Sciatic nerve (tissue), 2 donors: ENCODE data around the gene OBSL1. TPM values are rescaled to one million over a fixed set of nuclear protein-coding genes. Genes with fewer than 3 reads are reported as not detected.
A peak's percentile ranks its signal among the peaks of the same experiment; 100 is the strongest.

Source experiments
- ATAC-seq: fragments of 200-7000 bp; cut with Tn5 transposase; one replicate; pipeline ENCODE4 v1.9.1; 2020; ENCODE audit warnings: mild to moderate bottlenecking, moderate library complexity
- DNase-seq: peaks from one replicate; pipeline ENCODE4 v3.0.0-alpha.2; 2020; ENCODE audit warnings: low spot score
- intact Hi-C: fragments of 100-400 bp; cut with DNase I; formaldehyde crosslinking; loops from one replicate; pipeline ENCODE4 v1.14.2; 2022
- total RNA-seq: library from RNA; stranded (reverse); fragmentation: NEBNext Ultra II Directional; extraction: Animal tissue kit (Norgen Biotek cat#: 25700); gene quantifications from one replicate; pipeline ENCODE4 v1.2.1, GENCODE V29; 2021
- donor health status: DM: no; HTN: no; CAD: no.
- donor health status: DM: no; HTN: no; CAD: no.

The OBSL1 gene
- total RNA-seq = 85.2 TPM

DNA sequence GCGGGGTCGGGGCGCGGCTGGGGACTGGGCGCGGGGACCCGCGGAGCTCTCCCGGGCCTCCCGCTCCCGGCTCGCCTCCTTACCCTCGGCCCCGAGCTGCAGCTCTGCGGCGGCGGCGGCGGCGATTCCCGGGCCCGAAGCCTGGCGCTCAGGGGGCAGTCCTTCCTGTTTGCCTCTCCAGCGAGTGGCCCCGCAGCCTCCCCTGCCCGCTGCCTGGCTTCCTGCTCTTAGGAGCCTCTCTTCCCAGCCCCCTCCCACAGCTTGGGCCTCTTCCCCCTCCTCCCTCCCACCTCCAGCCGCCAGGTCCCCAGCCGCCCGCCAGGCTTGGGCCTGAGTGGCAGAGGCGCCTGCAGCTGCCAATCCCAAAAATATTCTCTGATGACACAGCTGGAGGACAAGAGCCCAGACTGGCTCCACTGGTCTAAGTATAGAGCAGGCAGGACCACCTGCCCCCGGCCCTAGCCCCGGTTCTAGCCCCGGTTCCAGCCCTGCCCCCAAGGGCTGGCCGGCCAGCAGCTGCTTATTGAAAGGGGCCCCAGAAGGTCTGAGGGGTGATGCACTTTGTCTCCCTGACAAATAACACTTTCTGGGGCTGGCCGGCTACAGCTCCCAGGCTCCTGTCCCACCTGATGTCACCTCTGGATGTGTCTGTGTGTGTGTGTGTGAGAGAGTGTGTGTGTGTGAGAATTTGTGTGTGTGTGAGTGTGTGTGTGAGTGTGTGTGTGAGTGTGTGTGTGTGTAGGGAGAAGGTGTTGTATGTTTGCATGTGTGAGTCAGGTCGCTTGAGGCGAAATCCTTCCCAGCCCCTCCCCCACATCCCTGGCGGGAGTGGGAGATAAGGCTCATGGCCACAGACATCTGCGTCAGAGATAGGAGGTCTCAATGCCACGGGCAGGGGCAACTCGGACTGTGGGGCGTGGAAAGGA is at the start of gene OBSL1:
Gene OBSL1, minus strand, starts transcription at position 229 of the 926 bp plus-strand sequence. CDS start 307 bp downstream, outside the sequence.
- DNase-seq (no peak), ATAC-seq (peak; percentile 73)
- intact Hi-C loops = no loop called here

DNA sequence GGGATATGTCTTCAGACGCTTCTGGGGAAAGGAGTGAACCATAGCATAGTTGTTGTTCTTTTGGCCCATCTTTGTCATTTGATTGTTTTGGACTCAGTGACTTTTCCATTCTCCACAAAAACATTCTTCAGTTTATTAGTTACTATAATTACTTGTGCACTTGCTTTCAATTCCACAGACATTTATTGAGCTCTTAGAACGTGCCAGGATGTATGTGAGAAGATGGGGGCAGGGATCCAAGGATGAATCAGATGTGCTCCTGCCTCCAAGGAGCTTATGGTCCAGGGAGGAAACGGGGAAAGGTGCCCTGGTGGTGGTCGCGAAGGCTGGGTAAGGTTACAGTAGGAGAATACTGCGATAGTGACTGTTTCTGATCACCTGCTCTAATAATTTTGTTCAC is 49.2 kb upstream of the OBSL1 start:
- intact Hi-C loops = no loop called here
- ATAC-seq (no peak), DNase-seq (no peak)

DNA sequence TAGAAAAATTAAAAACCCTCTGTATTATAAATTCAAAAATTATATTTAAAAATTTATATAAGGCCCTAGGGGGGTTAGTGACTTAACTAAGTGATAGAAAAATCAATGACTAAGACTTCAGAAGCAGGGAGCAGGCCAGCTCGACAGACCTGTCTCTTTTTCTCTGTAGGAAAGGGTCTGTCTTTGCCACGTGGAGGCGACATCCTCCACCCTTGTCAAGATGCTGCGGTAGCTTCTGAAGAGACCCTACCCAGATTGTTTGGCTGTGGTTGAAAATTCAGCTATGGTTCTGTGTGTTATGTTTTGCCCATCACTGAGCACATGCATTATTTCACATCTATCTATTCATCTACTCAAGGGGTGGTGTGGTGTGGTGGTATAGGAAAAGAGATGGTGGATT is 47.9 kb upstream of the OBSL1 start:
- no peak for ATAC-seq
- intact Hi-C loops = no loop called here
- DNase-seq = no peak

DNA sequence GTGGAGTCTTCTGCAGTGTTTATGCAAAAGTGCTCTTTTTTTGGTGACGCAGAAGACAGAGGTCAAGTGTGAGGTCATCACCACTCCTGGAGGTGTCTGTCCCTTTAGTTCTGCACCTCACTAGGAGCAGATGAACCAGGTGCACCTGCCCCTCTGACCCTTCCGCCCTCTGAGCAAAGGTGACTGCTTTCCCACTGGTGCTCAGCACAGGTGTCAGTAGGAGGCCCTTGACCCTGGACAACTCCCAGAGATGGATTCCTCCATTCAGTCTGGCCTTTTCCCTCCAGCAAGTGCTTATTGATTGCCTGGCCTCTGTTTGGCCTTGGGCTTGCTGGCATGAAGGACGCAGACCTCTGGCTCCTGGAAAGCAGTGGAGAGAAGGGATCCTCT is 47.4 kb upstream of the OBSL1 start:
- ATAC-seq (no peak), DNase-seq (no peak)
- intact Hi-C loops = no loop called here

GRCh38 chr2:219616550-219616949 is 45.2 kb upstream of the OBSL1 start:
- ATAC-seq = peak; percentile 14
- intact Hi-C loops = no loop called here
- no peak for DNase-seq

DNA sequence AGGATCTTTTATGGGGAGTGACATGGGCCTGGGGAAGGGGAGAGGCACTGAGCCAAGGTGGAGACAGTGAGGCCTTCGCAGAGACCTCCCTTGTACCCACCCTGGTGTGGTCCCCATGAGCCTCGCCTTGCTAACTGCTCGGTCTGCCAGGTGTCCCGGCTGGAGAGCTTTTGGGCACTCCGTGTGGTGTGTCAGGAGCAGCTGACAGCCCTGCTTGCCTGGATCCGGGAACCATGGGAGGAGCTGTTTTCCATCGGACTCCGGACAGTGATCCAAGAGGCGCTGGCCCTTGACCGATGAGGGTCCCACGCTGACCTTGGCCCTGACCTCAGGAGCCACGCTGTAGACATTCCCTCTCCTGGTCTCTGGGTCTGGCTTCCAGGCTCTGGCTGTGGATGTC is 44.6 kb upstream of the OBSL1 start:
- no peak for ATAC-seq
- DNase-seq = no peak
- intact Hi-C loops = no loop called here

DNA sequence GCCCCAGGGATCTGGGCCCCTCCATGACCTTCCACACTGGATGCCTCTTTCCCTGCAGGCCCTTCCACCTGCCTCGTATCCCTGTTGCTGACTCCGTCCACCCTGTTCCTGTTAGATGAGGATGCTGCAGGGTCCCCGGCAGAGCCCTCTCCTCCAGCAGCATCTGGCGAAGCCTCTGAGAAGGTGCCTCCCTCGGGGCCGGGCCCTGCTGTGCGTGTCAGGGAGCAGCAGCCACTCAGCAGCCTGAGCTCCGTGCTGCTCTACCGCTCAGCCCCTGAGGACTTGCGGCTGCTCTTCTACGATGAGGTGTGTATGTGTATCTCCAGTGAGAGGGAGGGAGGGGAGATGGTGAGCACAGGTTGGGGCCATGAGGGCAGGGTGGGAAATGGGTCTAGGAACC is 43.7 kb upstream of the OBSL1 start:
- intact Hi-C loops = no loop called here
- no peak for ATAC-seq
- DNase-seq = no peak

GRCh38 chr2:219614076-219614860 is 42.9 kb upstream of the OBSL1 start:
- ATAC-seq (no peak), DNase-seq (no peak)
- intact Hi-C loops = no loop called here

DNA sequence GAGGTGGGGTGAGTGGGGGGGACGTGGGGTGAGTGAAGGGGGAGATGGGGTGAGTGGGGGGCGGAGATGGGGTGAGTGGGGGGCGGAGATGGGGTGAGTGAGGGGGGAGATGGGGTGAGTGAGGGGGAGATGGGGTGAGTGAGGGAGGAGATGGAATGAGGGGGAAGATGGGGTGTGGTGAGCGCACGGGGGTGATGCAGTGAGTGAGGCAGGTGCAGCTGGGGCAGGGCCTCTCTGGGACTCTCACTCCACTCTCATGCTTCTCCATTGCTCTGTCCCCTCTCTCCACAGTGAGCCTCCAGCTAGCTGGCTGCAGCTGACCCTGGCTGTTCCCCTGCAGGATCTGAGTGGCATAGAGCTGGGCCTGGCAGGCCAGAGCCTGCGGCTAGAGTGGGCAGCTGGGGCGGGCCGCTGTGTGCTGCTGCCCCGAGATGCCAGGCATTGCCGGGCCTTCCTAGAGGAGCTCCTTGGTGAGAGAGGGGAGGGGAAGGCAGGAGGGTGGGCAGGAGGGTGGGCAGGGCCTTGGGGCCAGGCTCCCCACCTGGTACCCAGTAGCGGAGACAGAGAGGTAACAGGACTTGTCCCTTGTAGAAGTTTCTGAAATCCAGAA is 42.2 kb upstream of the OBSL1 start:
- intact Hi-C loops = no loop called here
- ATAC-seq (no peak), DNase-seq (no peak)

DNA sequence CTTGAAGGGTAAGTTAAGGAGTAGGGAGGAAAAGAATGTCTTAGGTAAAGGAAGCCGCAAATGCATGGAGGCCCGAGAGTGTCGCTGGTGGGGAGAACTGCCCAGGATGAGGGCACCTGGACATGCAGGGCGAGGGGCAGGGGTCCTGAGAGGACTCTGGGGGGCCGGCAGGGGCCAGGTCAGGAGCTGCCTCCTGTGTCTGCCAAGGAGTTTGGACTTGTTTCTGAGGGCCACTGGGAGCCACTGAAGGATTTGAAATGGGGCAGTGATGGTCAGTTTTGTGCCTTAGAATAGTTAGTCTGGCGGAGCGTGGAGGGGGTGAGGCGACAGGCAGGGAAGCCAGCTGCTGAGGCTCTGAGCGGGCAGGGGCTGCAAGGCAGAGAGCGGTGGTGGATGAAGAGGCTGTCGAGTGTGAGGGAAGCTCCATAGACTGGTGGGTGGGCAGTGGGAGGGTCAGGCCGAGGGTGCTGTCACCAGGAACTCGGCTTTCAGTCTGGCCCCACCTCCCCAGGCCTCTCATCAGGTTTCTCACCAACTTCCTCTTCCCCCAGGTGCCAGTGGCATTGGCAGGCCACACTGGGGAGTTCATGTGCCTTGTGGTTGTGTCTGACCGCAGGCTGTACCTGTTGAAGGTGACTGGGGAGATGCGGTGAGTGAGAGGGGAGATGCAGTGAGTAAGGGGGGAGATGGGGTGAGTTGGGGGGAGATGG is 41.4 kb upstream of the OBSL1 start:
- intact Hi-C loops = no loop called here
- DNase-seq (no peak), ATAC-seq (no peak)

DNA sequence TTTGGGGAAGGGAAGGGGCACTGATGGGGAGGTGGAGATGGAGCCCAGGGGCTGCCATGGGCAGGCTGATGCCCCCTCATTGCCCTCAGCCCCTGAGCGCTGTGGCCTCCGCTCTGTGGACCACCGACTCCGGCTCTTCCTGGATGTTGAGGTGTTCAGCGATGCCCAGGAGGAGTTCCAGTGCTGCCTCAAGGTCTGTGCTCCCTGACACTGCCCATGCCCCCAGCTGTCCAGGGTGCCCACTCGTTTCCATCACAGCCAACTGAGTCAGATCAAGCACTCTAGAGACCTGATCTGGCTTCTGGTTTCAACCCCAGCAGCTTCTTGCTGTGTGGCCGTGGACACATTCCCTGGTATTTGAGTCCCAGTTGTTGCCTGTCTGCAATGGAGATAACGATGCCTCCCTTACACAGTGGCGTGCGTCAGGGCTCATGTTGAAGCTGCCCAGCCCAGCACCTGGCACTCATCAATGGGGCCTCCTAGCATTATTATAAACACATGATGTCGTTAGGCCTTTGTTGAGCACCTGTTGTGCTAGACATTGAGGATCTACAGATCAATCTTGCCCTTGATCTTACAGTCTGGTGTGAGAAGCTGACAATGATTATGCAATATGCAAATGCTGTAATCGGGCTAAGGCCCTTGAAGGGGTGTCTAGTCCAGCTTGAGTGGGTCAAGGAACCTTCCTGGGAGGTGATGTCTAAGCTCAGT is 40.7 kb upstream of the OBSL1 start:
- intact Hi-C loops = no loop called here
- no peak for DNase-seq
- ATAC-seq = no peak

GRCh38 chr2:219611306-219611705 is 40.0 kb upstream of the OBSL1 start:
- intact Hi-C loops = no loop called here
- DNase-seq (no peak), ATAC-seq (no peak)

- intact Hi-C loops = no loop called here
- DNase-seq (no peak), ATAC-seq (no peak)
These were observed 37.9 kb upstream of the OBSL1 start for GRCh38 chr2:219609149-219609750.

GRCh38 chr2:219608399-219608964 is 37.1 kb upstream of the OBSL1 start:
- DNase-seq (no peak), ATAC-seq (no peak)
- intact Hi-C loops = no loop called here

DNA sequence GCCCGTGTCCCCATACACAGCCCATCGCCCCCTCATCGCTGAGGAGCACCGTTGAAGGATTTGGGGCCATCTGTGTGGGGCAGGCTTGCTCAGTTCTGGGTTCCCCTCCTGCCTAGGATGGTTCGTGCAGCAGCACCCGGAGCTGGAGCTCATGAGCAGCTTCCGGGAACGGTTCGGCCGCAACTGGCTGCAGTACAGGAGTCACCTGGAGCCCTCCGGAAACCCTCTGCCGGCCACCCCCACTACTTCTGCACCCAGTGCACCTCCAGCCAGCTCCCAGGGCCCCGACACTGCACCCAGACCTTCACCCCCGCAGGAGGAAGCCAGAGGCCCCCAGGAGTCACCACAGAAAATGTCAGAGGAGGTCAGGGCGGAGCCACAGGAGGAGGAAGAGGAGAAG is 36.6 kb upstream of the OBSL1 start:
- DNase-seq (no peak), ATAC-seq (no peak)
- intact Hi-C loops = no loop called here

- DNase-seq (no peak), ATAC-seq (peak; percentile 3)
- intact Hi-C loops = no loop called here
These were observed 34.2 kb upstream of the OBSL1 start for GRCh38 chr2:219605607-219605954.

- ATAC-seq (no peak), DNase-seq (no peak)
- intact Hi-C loops = no loop called here
These were observed 32.4 kb upstream of the OBSL1 start for GRCh38 chr2:219603771-219604170.
